Suprapubic skin (tissue), 4 donors: ENCODE measurements around the gene TES. TPM values are rescaled to one million over a fixed set of nuclear protein-coding genes. Genes with fewer than 3 reads are reported as not detected.
A peak's percentile ranks its signal among the peaks of the same experiment; 100 is the strongest.

Source experiments
- DNase-seq, 2 donors: peaks; one replicate each; pipeline ENCODE4 v3.0.0-alpha.2; 2019; ENCODE audit warnings: low spot score in 2 of 2
- H3K27ac ChIP-seq: fragments of 200-600 bp; sonication (generic); one replicate; pipeline ENCODE4 v1.5.1; 2019
- H3K27me3 ChIP-seq: fragments of 200-600 bp; sonication (generic); one replicate; pipeline ENCODE4 v1.5.1; 2019
- H3K36me3 ChIP-seq: fragments of 200-600 bp; sonication (generic); one replicate; pipeline ENCODE4 v1.5.1; 2019
- H3K4me1 ChIP-seq: fragments of 200-600 bp; sonication (generic); one replicate; pipeline ENCODE4 v1.5.1; 2019
- H3K4me3 ChIP-seq: fragments of 200-600 bp; sonication (generic); one replicate; pipeline ENCODE4 v1.5.1; 2019; ENCODE audit warnings: mild to moderate bottlenecking
- H3K9me3 ChIP-seq: fragments of 200-600 bp; sonication (generic); one replicate; pipeline ENCODE4 v1.5.1; 2019
- EP300 ChIP-seq: sonication (generic); formaldehyde crosslinking; IDR thresholded peaks from one replicate; pipeline ENCODE4 v1.6.1; 2017; ENCODE audit warnings: antibody characterized with exemption
- POLR2A ChIP-seq, 2 donors: fragments of 450-650 bp; IDR thresholded peaks; one replicate each; pipeline ENCODE4 v1.6.1; 2017; ENCODE audit warnings: antibody characterized with exemption in 2 of 2, mild to moderate bottlenecking in 2 of 2, moderate library complexity in 2 of 2
- POLR2AphosphoS5 ChIP-seq, 3 donors: sonication (generic); formaldehyde crosslinking; IDR thresholded peaks; one replicate each; pipeline ENCODE4 v1.6.1; 2017; ENCODE audit warnings: antibody characterized with exemption in 3 of 3
- WGBS: methylation state at CpG from one replicate; pipeline ENCODE4 v1.1.5; 2018; 5-methylcytosine and 5-hydroxymethylcytosine counted together
- total RNA-seq, 4 donors: library from RNA; depleted of rRNA; stranded (reverse); fragments of >200 nt; gene quantifications; one replicate each; pipeline ENCODE4 v1.1.0, GENCODE V29; 2016
- TF ChIP-seq, protein P1 (sequence below), 2 donors: fragments of 200-600 bp in 1 of 2; fragments of 450-650 bp in 1 of 2; sonication (generic) in 1 of 2; IDR thresholded peaks; one replicate each; pipeline ENCODE4 v1.5.1; 2016 to 2019; ENCODE audit warnings: antibody characterized with exemption in 2 of 2, mild to moderate bottlenecking in 1 of 2, moderate library complexity in 1 of 2

TES gene
- total RNA-seq, 4 donors from 2014 or later = 44.3 to 66.0 (median 57.5) TPM

DNA sequence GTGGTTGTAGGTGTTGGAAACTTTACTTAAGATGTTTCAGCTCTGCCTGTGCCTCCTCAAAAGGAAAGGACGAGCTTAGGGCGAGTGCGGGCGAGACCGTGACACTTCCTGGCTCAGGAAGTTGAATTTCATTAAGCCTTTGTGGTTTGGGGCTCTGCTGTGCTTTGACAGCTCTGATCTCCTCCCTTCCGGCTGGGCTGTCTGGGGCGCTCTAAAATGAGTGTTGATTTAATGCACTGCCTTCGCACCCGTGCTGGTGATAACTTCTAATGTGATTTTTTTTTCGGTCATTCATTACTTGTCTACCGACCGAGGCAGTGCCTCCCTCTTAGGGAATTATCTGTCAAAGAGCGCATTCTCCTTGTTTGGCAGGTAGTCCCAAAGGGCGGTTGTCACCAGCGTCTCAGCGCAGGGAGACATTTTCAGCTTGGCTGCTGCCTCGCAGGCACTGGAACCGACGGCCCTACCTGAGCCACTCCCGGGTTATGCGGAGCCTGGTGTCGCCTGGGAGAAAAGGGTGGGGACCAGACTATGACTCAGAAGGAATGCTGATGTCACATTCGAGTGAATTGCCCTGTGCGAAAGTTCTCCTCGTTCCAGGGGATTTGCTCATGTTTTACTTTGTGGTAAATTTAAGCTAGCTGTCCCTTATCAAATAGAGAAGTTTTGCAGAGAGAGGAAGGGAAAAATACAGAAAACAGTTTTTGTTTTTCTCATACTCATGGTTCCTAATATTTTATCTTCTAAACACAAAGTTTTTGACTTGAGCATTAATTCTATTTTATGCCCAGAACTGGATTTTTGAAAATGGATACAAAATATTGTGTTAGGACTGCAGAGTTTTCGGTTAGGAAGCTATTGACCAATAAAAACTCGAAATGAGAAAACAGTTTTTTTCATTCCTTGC is 920 bp downstream of the TES start:
- H3K4me3 ChIP-seq = peak overlapping the region; percentile 78
- DNase-seq = peak; percentile 88 to 91
- WGBS = 3% methylated on average over 27 of the region's 27 CpGs
- H3K9me3 ChIP-seq = no peaks in the 10 kb centered on the region
- peaks cover 38% of the 10 kb centered on the region for H3K4me1 ChIP-seq
- peak overlapping the region; percentile 96 for H3K27ac ChIP-seq
- H3K36me3 ChIP-seq = no peaks in the 10 kb centered on the region
- no peaks in the 10 kb centered on the region for H3K27me3 ChIP-seq
- TF ChIP-seq EP300 = no peak
- TF ChIP-seq POLR2AphosphoS5 (IDR thresholded peaks at IDR 0.05) = peak in 2 of 3 donors; percentile 73 to 84
- TF ChIP-seq POLR2A (IDR thresholded peaks at IDR 0.05) = peak in 1 of 2 donors; percentile 72

DNA sequence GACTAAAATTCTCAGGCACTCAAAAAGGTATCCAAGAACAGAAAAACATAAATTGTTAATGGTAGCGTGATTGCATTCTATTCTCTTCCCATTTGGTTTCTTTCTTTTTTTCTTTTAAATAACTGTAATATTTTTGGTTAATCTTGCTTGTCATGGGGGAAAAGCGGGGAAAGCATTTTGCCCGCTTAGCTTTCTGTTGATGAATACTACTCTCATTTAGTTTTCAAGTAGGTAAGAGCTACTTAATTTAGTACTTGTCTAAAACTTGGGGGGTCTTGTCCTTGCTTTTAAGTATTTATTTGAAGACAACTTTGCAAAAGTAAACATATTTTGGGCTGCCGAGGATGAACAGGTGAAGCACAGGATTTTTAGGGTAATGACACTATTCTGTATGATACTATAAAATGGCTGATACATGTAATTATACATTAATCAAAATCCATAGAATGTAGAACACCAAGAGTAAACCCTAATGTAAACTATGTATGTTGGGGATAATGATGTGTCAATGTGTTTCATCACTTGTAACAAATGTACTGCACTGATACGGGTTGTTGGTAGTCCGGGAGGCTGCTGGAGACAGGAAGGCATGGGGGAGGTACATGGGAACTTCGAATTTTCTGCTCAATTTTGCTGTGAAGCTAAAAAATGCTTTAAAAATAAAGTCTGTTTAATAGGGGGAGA is 1.7 kb downstream of the TES start:
- TF ChIP-seq POLR2AphosphoS5 (IDR thresholded peaks at IDR 0.05) (no peak), EP300 (no peak), POLR2A (IDR thresholded peaks at IDR 0.05) (no peak)
- TF ChIP-seq, protein P1, sequence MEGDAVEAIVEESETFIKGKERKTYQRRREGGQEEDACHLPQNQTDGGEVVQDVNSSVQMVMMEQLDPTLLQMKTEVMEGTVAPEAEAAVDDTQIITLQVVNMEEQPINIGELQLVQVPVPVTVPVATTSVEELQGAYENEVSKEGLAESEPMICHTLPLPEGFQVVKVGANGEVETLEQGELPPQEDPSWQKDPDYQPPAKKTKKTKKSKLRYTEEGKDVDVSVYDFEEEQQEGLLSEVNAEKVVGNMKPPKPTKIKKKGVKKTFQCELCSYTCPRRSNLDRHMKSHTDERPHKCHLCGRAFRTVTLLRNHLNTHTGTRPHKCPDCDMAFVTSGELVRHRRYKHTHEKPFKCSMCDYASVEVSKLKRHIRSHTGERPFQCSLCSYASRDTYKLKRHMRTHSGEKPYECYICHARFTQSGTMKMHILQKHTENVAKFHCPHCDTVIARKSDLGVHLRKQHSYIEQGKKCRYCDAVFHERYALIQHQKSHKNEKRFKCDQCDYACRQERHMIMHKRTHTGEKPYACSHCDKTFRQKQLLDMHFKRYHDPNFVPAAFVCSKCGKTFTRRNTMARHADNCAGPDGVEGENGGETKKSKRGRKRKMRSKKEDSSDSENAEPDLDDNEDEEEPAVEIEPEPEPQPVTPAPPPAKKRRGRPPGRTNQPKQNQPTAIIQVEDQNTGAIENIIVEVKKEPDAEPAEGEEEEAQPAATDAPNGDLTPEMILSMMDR (IDR thresholded peaks at IDR 0.05) = no peak
- H3K27ac ChIP-seq = peak overlapping the region; percentile 96
- peak overlapping the region; percentile 78 for H3K4me3 ChIP-seq
- H3K9me3 ChIP-seq = no peaks in the 10 kb centered on the region
- DNase-seq = no peak
- 67% methylated on average over 7 of the region's 7 CpGs for WGBS
- no peaks in the 10 kb centered on the region for H3K27me3 ChIP-seq
- no peaks in the 10 kb centered on the region for H3K36me3 ChIP-seq
- H3K4me1 ChIP-seq = peaks cover 38% of the 10 kb centered on the region

DNA sequence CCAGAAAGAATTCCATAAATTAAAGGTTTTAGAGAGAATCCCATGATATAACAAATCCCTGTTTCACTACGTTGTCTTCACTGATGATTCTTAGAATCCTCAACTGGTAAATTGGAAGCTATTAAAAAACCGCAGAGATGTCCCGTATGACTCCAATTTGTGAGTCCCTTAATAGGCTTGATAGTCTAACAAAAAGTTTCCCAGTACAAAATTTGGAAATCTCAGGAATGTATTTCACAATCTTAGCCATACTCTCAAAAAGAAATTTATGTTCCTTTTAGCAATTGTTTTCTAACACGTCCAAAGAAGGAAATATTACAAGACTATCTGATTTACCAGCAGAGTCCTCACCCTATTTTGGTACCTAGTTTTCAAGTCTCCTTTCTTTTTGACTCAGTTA is 2.5 kb downstream of the TES start:
- no peak for TF ChIP-seq EP300
- no peak for TF ChIP-seq POLR2AphosphoS5 (IDR thresholded peaks at IDR 0.05)
- no peak for TF ChIP-seq POLR2A (IDR thresholded peaks at IDR 0.05)
- TF ChIP-seq, protein P1 (IDR thresholded peaks at IDR 0.05) = no peak
- Histone ChIP-seq H3K4me3 (no peak overlapping the region), H3K27ac (peak overlapping the region; percentile 64), H3K9me3 (no peaks in the 10 kb centered on the region), H3K36me3 (no peaks in the 10 kb centered on the region), H3K27me3 (no peaks in the 10 kb centered on the region), H3K4me1 (peaks cover 40% of the 10 kb centered on the region)
- no peak for DNase-seq
- 36% methylated on average over 4 of the region's 4 CpGs for WGBS

DNA sequence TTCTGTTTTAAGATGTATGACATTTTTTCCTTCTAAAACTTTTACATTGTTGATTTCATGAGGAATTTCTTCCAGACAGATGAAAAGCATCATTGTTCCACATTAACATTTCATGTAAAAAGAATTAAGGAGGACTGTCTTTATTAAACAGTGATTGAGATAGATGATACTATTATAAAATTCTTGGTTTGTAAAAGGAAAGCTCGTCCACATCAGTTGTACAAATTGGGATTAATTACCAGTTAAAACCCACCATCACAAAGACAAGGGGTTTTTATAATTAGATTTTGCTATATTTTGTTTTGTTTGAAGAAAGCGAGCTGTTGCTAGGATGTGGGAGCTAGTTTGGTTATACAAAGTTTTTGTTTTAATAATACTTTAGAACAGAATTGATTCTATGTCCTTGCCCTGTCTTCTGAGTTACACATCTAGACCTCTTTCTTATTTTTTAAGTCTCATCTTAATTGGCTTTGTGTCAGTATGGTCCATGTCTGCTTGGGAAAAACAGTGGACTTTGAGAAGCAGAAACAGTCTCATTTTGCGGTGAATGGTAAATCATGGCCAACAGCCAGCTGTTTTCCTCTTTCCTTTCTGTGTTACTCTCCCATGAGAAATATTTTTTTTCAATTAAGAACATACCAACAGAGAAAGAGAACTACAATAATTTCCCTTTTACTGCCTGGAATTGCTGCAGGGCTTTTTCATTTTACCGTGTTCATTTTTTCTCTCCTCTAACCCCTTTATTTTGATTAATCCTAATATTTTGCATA is 3.2 kb downstream of the TES start:
- Histone ChIP-seq H3K4me1 (peaks cover 44% of the 10 kb centered on the region), H3K4me3 (no peak overlapping the region)
- 42% methylated on average over 4 of the region's 4 CpGs for WGBS

DNA sequence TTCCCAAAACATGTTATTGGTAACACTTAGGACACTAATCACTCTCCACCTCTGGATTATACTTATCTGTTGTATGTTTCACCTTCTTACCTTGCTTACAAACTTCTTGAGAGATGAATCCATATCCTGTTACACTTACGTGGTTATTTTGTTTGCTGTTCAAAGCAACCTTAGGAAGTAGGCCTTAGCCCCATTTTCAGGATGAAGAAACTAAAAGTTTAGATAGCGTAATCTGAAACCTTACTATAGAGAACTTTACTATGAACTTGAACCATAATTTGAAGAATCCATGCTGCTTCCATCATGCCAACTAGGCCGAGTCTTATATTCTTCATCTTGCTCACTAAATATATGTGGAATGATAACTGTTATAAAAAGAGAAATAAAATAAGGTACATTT is 4.6 kb downstream of the TES start:
- TF ChIP-seq POLR2A (IDR thresholded peaks at IDR 0.05) (no peak), EP300 (no peak), POLR2AphosphoS5 (IDR thresholded peaks at IDR 0.05) (no peak)
- TF ChIP-seq, protein P1 (IDR thresholded peaks at IDR 0.05) = no peak
- no peak overlapping the region for H3K27ac ChIP-seq
- no peaks in the 10 kb centered on the region for H3K9me3 ChIP-seq
- 94% methylated on average over 3 of the region's 3 CpGs for WGBS
- H3K27me3 ChIP-seq = no peaks in the 10 kb centered on the region
- no peaks in the 10 kb centered on the region for H3K36me3 ChIP-seq
- H3K4me3 ChIP-seq = no peak overlapping the region
- DNase-seq = no peak
- H3K4me1 ChIP-seq = peaks cover 50% of the 10 kb centered on the region

More for the DNA sequence above, 3.2 kb downstream of the TES start:
- Histone ChIP-seq H3K36me3 (no peaks in the 10 kb centered on the region), H3K27ac (peak overlapping the region; percentile 64), H3K9me3 (no peaks in the 10 kb centered on the region), H3K27me3 (no peaks in the 10 kb centered on the region)
- DNase-seq = no peak
- TF ChIP-seq POLR2A (IDR thresholded peaks at IDR 0.05) = no peak
- no peak for TF ChIP-seq EP300
- no peak for TF ChIP-seq POLR2AphosphoS5 (IDR thresholded peaks at IDR 0.05)
- TF ChIP-seq, protein P1 (IDR thresholded peaks at IDR 0.05) = no peak
